Stomach (tissue), 4 donors: ENCODE data around the gene RPS14.

Experiments
- EP300 ChIP-seq: sonication (generic); formaldehyde crosslinking; IDR thresholded peaks from one replicate; pipeline ENCODE4 v1.6.1; 2017; ENCODE audit warnings: antibody characterized with exemption
- POLR2A ChIP-seq, 4 donors: fragments of 450-650 bp; IDR thresholded peaks; one replicate each; pipeline ENCODE4 v1.6.1; 2016; ENCODE audit warnings: antibody characterized with exemption in 4 of 4, control low read depth in 2 of 4, mild to moderate bottlenecking in 1 of 4, moderate library complexity in 1 of 4
- TF ChIP-seq, protein P1 (sequence below), 7 experiments: fragments of 450-650 bp in 4 of 7; fragments of 200-600 bp in 3 of 7; sonication (generic) in 3 of 7; IDR thresholded peaks; one replicate each; pipeline ENCODE4 v1.5.1; 2016 to 2019; ENCODE audit warnings: antibody characterized with exemption in 7 of 7, control low read depth in 2 of 7, mild to moderate bottlenecking in 1 of 7

DNA sequence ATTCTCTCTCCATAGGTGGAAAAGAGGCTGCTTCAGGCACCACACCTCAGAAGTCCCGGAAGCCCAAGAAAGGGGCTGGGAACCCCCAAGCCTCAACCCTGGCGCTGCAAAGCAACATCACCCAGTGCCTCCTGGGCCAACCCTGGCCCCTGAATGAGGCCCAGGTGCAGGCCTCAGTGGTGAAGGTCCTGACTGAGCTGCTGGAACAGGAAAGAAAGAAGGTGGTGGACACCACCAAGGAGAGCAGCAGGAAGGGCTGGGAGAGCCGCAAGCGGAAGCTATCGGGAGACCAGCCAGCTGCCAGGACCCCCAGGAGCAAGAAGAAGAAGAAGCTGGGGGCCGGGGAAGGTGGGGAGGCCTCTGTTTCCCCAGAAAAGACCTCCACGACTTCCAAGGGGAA is 53.3 kb downstream of the RPS14 start:
- TF ChIP-seq, protein P1, sequence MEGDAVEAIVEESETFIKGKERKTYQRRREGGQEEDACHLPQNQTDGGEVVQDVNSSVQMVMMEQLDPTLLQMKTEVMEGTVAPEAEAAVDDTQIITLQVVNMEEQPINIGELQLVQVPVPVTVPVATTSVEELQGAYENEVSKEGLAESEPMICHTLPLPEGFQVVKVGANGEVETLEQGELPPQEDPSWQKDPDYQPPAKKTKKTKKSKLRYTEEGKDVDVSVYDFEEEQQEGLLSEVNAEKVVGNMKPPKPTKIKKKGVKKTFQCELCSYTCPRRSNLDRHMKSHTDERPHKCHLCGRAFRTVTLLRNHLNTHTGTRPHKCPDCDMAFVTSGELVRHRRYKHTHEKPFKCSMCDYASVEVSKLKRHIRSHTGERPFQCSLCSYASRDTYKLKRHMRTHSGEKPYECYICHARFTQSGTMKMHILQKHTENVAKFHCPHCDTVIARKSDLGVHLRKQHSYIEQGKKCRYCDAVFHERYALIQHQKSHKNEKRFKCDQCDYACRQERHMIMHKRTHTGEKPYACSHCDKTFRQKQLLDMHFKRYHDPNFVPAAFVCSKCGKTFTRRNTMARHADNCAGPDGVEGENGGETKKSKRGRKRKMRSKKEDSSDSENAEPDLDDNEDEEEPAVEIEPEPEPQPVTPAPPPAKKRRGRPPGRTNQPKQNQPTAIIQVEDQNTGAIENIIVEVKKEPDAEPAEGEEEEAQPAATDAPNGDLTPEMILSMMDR (IDR thresholded peaks at IDR 0.05): no peak
- TF ChIP-seq POLR2A (IDR thresholded peaks at IDR 0.05) (no peak), EP300 (no peak)
